ENCODE measurements around the gene RPS14. TPM values are rescaled to one million over a fixed set of nuclear protein-coding genes. Genes with fewer than 3 reads are reported as not detected.
A peak's percentile ranks its signal among the peaks of the same experiment; 100 is the strongest.

Gene RPS14
- total RNA-seq, 1 donor from 2014 or later = 3,639 TPM

- H3K27me3 ChIP-seq = no peaks in the 10 kb centered on the region
- H3K79me2 ChIP-seq (ENCODE audit: low read depth) = peaks cover 17% of the 10 kb centered on the region
- Mint-ChIP-seq H3K27me3 (ENCODE audit: insufficient read depth, low read depth) (peaks cover 8% of the 10 kb centered on the region), H3K4me1 (peaks cover 13% of the 10 kb centered on the region), H3K27ac (no peak overlapping the region), H3K4me3 (no peak overlapping the region), H3K9me3 (peaks cover 3% of the 10 kb centered on the region), H3K36me3 (peaks cover 9% of the 10 kb centered on the region)
- peaks cover 5% of the 10 kb centered on the region for H3K4me1 ChIP-seq
- TF ChIP-seq EZH2 (IDR thresholded peaks at IDR 0.05) = no peak
- no peak for TF ChIP-seq CTCF (IDR thresholded peaks at IDR 0.05)
- no peak for TF ChIP-seq EZH2phosphoT487 (IDR thresholded peaks at IDR 0.05)
- no peak overlapping the region for H3K4me3 ChIP-seq
- DNase-seq (ENCODE audit: low spot score) = no peak
- H2AFZ ChIP-seq (replicated peaks) = no peak overlapping the region
- H3K9ac ChIP-seq = no peak overlapping the region
- H4K20me1 ChIP-seq (ENCODE audit: low read depth) = peaks cover 13% of the 10 kb centered on the region
- H3K4me2 ChIP-seq = no peak overlapping the region
- H3F3A ChIP-seq (ENCODE audit: low read depth) = peaks cover 12% of the 10 kb centered on the region
- H3K27ac ChIP-seq = no peak overlapping the region
- no peaks in the 10 kb centered on the region for H3K9me3 ChIP-seq (ENCODE audit: low read depth)
- peaks cover 2% of the 10 kb centered on the region for H3K36me3 ChIP-seq
Observed at GRCh38 chr5:150452914-150453313, 3.4 kb upstream of the RPS14 start.

GRCh38 chr5:150451594-150451993 lies 2.1 kb upstream of the RPS14 start:
- no peak overlapping the region for H3K4me2 ChIP-seq
- Mint-ChIP-seq H3K27me3 (ENCODE audit: insufficient read depth, low read depth) (peaks cover 5% of the 10 kb centered on the region), H3K36me3 (peaks cover 19% of the 10 kb centered on the region), H3K4me1 (peaks cover 12% of the 10 kb centered on the region), H3K27ac (no peak overlapping the region), H3K4me3 (no peak overlapping the region), H3K9me3 (peaks cover 3% of the 10 kb centered on the region)
- H2AFZ ChIP-seq (replicated peaks) = no peak overlapping the region
- peaks cover 25% of the 10 kb centered on the region for H3F3A ChIP-seq (ENCODE audit: low read depth)
- TF ChIP-seq EZH2phosphoT487 (IDR thresholded peaks at IDR 0.05) = no peak
- TF ChIP-seq CTCF (IDR thresholded peaks at IDR 0.05) = no peak
- no peak for TF ChIP-seq EZH2 (IDR thresholded peaks at IDR 0.05)
- no peak overlapping the region for H3K4me3 ChIP-seq
- H3K27me3 ChIP-seq = no peaks in the 10 kb centered on the region
- no peak overlapping the region for H3K9ac ChIP-seq
- peaks cover 9% of the 10 kb centered on the region for H3K4me1 ChIP-seq
- H3K9me3 ChIP-seq (ENCODE audit: low read depth) = no peaks in the 10 kb centered on the region
- H3K79me2 ChIP-seq (ENCODE audit: low read depth) = peaks cover 30% of the 10 kb centered on the region
- peaks cover 3% of the 10 kb centered on the region for H3K36me3 ChIP-seq
- H4K20me1 ChIP-seq (ENCODE audit: low read depth) = peaks cover 26% of the 10 kb centered on the region
- no peak for DNase-seq (ENCODE audit: low spot score)
- no peak overlapping the region for H3K27ac ChIP-seq

DNA sequence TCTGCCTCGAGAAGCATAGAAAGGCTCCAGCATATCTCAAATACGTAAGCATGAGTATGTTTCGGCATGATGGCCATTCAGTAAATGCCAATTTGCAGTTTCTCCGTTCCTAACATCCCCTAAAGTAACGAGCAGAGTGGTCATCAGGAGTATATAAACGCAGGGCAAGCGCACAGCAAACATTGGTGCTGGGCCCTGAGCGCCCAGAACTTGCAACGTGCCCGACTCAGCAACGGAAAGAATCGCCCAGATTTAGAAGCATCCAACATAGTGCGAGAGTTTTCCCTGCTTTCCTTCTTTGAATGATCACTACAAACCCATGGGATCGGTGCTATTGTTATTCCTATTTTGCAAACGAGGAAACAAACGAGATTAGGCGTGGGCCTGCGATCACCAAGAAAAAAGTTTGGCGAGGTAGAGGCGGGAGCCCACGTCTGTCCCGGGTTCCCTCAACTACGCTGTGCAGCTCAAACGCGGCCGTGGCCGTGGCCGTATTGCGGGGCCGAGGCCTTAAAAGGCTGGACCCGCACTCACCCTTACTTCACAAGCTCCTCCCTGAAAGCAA lies 505 bp downstream of the RPS14 start:
- H3K4me1 ChIP-seq = peaks cover 9% of the 10 kb centered on the region
- peak overlapping the region; percentile 91 for H3K4me3 ChIP-seq
- peak overlapping the region; percentile 99 for H3K27ac Mint-ChIP-seq
- peak overlapping the region; percentile 89 for H3K27ac ChIP-seq
- peaks cover 52% of the 10 kb centered on the region for H4K20me1 ChIP-seq (ENCODE audit: low read depth)
- peak overlapping the region; percentile 100 for H2AFZ ChIP-seq (replicated peaks)
- H3K36me3 ChIP-seq = peaks cover 11% of the 10 kb centered on the region
- peaks cover 51% of the 10 kb centered on the region for H3F3A ChIP-seq (ENCODE audit: low read depth)
- H3K27me3 ChIP-seq = no peaks in the 10 kb centered on the region
- TF ChIP-seq EZH2phosphoT487 (IDR thresholded peaks at IDR 0.05) (no peak), CTCF (IDR thresholded peaks at IDR 0.05) (no peak), EZH2 (IDR thresholded peaks at IDR 0.05) (no peak)
- H3K27me3 Mint-ChIP-seq (ENCODE audit: insufficient read depth, low read depth) = peaks cover 7% of the 10 kb centered on the region
- H3K9ac ChIP-seq = peak overlapping the region; percentile 99
- H3K4me3 Mint-ChIP-seq = peak overlapping the region; percentile 97
- peaks cover 12% of the 10 kb centered on the region for H3K4me1 Mint-ChIP-seq
- peak overlapping the region; percentile 86 for H3K4me2 ChIP-seq
- DNase-seq (ENCODE audit: low spot score) = peak; percentile 38
- H3K36me3 Mint-ChIP-seq = peaks cover 35% of the 10 kb centered on the region
- H3K79me2 ChIP-seq (ENCODE audit: low read depth) = peaks cover 46% of the 10 kb centered on the region
- peaks cover 3% of the 10 kb centered on the region for H3K9me3 Mint-ChIP-seq
- no peaks in the 10 kb centered on the region for H3K9me3 ChIP-seq (ENCODE audit: low read depth)
